GM12878 (cell line): Measurements from ENCODE around the gene EPB41L4A. TPM values are rescaled to one million over a fixed set of nuclear protein-coding genes. Genes with fewer than 3 reads are reported as not detected.

Source experiments
- ASH2L ChIP-seq: fragments of 300-600, 200-600 bp; sonication (generic); IDR thresholded peaks from 2 replicates; pipeline ENCODE4 v1.6.1; 2017; ENCODE audit warnings: low read depth, mild to moderate bottlenecking, borderline replicate concordance
- CBX3 ChIP-seq: fragments of 200-600 bp; sonication (generic); IDR thresholded peaks from 2 replicates; pipeline ENCODE4 v1.6.1; 2016; ENCODE audit warnings: low read depth, borderline replicate concordance
- CBX5 ChIP-seq: sonication (generic); IDR thresholded peaks from 2 replicates; pipeline ENCODE4 v1.6.1; 2016; ENCODE audit warnings: low read depth, moderate library complexity, mild to moderate bottlenecking, inconsistent platforms
- FOXM1 ChIP-seq: IDR thresholded peaks from 2 replicates; pipeline ENCODE4 v1.6.1; 2012; ENCODE audit warnings: low read depth, mild to moderate bottlenecking, inconsistent platforms, low read length, moderate library complexity
- KLF5 ChIP-seq: fragments of 450-650 bp; IDR thresholded peaks from 2 replicates; pipeline ENCODE4 v1.6.1; 2014; ENCODE audit warnings: mild to moderate bottlenecking; ENCODE audit not compliant: partially characterized antibody
- MYB ChIP-seq: fragments of 150-350 bp; IDR thresholded peaks from 2 replicates; pipeline ENCODE4 v1.6.1; 2014; ENCODE audit warnings: mild to moderate bottlenecking, low read depth, low read length, borderline replicate concordance
- NFXL1 ChIP-seq: fragments of 450-650 bp; IDR thresholded peaks from 2 replicates; pipeline ENCODE4 v1.6.1; 2017; ENCODE audit warnings: antibody characterized with exemption, mild to moderate bottlenecking, borderline replicate concordance
- PML ChIP-seq: IDR thresholded peaks from 2 replicates; pipeline ENCODE4 v1.6.1; 2012; ENCODE audit warnings: low read length, inconsistent platforms
- POU2F2 ChIP-seq: IDR thresholded peaks from 3 replicates; pipeline ENCODE4 v1.6.1; 2011; ENCODE audit warnings: low read depth, mild to moderate bottlenecking, low read length, borderline replicate concordance
- RB1 ChIP-seq: fragments of 450-650 bp; formaldehyde crosslinking; IDR thresholded peaks from 2 replicates; pipeline ENCODE4 v1.6.1; 2017; ENCODE audit warnings: mild to moderate bottlenecking, borderline replicate concordance
- SIX5 ChIP-seq: IDR thresholded peaks from 2 replicates; pipeline ENCODE4 v1.6.1; 2011; ENCODE audit warnings: mild to moderate bottlenecking, low read depth, low read length, moderate library complexity; ENCODE audit not compliant: severe bottlenecking
- SP1 ChIP-seq: IDR thresholded peaks from one replicate; pipeline ENCODE4 v1.6.1; 2011; ENCODE audit warnings: low read depth, low read length
- SUPT20H ChIP-seq: IDR thresholded peaks from 2 replicates; pipeline ENCODE4 v1.6.1; 2011; ENCODE audit warnings: low read depth, mild to moderate bottlenecking, low read length, moderate library complexity, borderline replicate concordance; ENCODE audit not compliant: control insufficient read depth
- TARDBP ChIP-seq: IDR thresholded peaks from 2 replicates; pipeline ENCODE4 v1.6.1; 2016; ENCODE audit warnings: borderline replicate concordance
- ZSCAN29 ChIP-seq: fragments of 450-650 bp; IDR thresholded peaks from 2 replicates; pipeline ENCODE4 v1.6.1; 2017; ENCODE audit warnings: mild to moderate bottlenecking, moderate library complexity
- ZZZ3 ChIP-seq: IDR thresholded peaks from 2 replicates; pipeline ENCODE4 v1.6.1; 2011; ENCODE audit warnings: low read depth; ENCODE audit not compliant: control insufficient read depth, insufficient read length
- polyA plus RNA-seq, 11 experiments: library from polyadenylated mRNA; depleted of rRNA in 4 of 11; unstranded in 6 of 11; stranded (reverse) in 5 of 11; fragments of >200 nt; fragmentation: Nextera tagmentation in 4 of 11; fragmentation: Illumina TruSeq in 1 of 11; extraction: Ambion mirVana in 4 of 11; extraction: Trizol in 1 of 11; gene quantifications; 1 replicate in 1 of 11; 2 replicates in 10 of 11; pipeline versions ENCODE4 v1.2.1 to v1.2.3, GENCODE V29; 2011 to 2016; ENCODE audit warnings: inconsistent platforms in 2 of 11, missing spikeins in 2 of 11, low read depth in 1 of 11
- total RNA-seq, 4 experiments: library from RNA; depleted of rRNA in 3 of 4; stranded (reverse); fragments of >200 nt in 3 of 4; fragmentation: Illumina TruSeq in 1 of 4; extraction: Trizol in 1 of 4; gene quantifications; 2 replicates each; pipeline versions ENCODE4 v1.2.1 to v1.2.3, GENCODE V29; 2013 to 2021
- TF ChIP-seq, protein P1 (sequence below): fragments of 450-650 bp; formaldehyde crosslinking; IDR thresholded peaks from 2 replicates; pipeline ENCODE4 v1.5.0; 2022; ENCODE audit warnings: mild to moderate bottlenecking, missing genetic modification characterization
- TF ChIP-seq, protein P2 (sequence below): fragments of 450-650 bp; conservative IDR thresholded peaks from 2 replicates; pipeline ENCODE4 v1.6.1; 2017; ENCODE audit warnings: mild to moderate bottlenecking, moderate library complexity
- TF ChIP-seq, protein P3 (sequence below), 3 experiments: IDR thresholded peaks in 2 of 3; conservative IDR thresholded peaks in 1 of 3; 2 replicates each; pipeline ENCODE4 v1.5.1; 2011; ENCODE audit warnings: low read depth in 3 of 3, low read length in 3 of 3, mild to moderate bottlenecking in 3 of 3, control low read depth in 2 of 3, moderate library complexity in 2 of 3, inconsistent platforms in 1 of 3, mixed read lengths in 1 of 3; ENCODE audit not compliant: control insufficient read depth in 2 of 3, insufficient read depth in 1 of 3; ENCODE audit errors: extremely low read depth in 1 of 3
- TF ChIP-seq, protein P4 (sequence below): fragments of 150-350 bp; IDR thresholded peaks from 2 replicates; pipeline ENCODE4 v1.6.1; 2014; ENCODE audit warnings: mild to moderate bottlenecking, low read depth, low read length
- TF ChIP-seq, protein P5 (sequence below): IDR thresholded peaks from 2 replicates; pipeline ENCODE4 v1.6.1; 2012; ENCODE audit warnings: low read depth, low read length, improper control_type of control experiment

The EPB41L4A gene
- total and polyA plus RNA-seq, 10 of the 15 experiments (the other 5 are each of a cell fraction or from before 2014, with no cell fraction given): 0.10 to 0.67 (median 0.30) TPM

DNA sequence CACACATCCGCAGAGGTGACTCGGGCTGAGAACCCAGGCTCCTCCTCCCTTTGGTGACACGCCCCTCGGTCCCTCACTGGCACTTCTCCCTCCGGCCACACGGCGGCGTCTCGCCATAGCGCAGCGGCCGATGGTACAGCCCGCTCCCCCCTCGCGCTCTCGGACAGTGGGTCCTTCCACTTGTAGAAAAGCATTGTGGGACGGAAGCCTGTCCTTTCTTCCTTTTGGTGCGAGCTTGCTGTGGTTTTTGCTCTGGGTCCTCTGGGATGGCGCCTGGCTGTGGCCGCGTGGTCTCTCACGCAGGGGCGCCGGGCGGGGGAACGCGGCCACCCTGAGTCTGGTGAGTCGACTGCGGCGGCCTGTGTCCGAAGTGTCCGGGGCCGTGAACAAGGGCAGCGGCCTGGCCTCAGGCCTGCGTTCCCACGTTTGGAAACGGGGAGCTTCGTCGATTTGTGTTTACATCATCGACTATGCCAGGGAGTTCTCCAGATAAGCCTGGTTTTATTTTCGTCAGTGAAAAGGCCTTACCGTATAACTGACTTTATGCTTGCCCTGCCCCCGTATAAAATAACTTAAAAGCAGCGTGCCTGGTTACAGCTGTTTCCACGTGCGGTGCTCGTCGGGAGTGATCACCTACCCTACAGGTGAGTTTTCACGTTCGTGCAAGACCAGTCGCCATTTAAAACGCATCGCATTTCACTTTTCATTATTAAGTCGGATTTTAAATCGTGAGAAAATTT lies 258.3 kb downstream of the EPB41L4A start (continued):
- TF ChIP-seq, protein P1, sequence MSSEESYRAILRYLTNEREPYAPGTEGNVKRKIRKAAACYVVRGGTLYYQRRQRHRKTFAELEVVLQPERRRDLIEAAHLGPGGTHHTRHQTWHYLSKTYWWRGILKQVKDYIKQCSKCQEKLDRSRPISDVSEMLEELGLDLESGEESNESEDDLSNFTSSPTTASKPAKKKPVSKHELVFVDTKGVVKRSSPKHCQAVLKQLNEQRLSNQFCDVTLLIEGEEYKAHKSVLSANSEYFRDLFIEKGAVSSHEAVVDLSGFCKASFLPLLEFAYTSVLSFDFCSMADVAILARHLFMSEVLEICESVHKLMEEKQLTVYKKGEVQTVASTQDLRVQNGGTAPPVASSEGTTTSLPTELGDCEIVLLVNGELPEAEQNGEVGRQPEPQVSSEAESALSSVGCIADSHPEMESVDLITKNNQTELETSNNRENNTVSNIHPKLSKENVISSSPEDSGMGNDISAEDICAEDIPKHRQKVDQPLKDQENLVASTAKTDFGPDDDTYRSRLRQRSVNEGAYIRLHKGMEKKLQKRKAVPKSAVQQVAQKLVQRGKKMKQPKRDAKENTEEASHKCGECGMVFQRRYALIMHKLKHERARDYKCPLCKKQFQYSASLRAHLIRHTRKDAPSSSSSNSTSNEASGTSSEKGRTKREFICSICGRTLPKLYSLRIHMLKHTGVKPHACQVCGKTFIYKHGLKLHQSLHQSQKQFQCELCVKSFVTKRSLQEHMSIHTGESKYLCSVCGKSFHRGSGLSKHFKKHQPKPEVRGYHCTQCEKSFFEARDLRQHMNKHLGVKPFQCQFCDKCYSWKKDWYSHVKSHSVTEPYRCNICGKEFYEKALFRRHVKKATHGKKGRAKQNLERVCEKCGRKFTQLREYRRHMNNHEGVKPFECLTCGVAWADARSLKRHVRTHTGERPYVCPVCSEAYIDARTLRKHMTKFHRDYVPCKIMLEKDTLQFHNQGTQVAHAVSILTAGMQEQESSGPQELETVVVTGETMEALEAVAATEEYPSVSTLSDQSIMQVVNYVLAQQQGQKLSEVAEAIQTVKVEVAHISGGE (CRISPR knock-in tag): no peak
- TF ChIP-seq FOXM1: peak; percentile 39; the same call in 1 of the 2 replicates
- peak; percentile 97 for TF ChIP-seq PML
- TF ChIP-seq, protein P2, sequence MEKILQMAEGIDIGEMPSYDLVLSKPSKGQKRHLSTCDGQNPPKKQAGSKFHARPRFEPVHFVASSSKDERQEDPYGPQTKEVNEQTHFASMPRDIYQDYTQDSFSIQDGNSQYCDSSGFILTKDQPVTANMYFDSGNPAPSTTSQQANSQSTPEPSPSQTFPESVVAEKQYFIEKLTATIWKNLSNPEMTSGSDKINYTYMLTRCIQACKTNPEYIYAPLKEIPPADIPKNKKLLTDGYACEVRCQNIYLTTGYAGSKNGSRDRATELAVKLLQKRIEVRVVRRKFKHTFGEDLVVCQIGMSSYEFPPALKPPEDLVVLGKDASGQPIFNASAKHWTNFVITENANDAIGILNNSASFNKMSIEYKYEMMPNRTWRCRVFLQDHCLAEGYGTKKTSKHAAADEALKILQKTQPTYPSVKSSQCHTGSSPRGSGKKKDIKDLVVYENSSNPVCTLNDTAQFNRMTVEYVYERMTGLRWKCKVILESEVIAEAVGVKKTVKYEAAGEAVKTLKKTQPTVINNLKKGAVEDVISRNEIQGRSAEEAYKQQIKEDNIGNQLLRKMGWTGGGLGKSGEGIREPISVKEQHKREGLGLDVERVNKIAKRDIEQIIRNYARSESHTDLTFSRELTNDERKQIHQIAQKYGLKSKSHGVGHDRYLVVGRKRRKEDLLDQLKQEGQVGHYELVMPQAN: peak; percentile 93
- no peak for TF ChIP-seq CBX3
- TF ChIP-seq MYB: no peak
- TF ChIP-seq NFXL1: no peak
- peak; percentile 93 for TF ChIP-seq SP1
- TF ChIP-seq POU2F2: peak; percentile 90; the same call in 2 of the 3 replicates
- TF ChIP-seq TARDBP: no peak
- TF ChIP-seq SUPT20H: no peak
- TF ChIP-seq, protein P3, sequence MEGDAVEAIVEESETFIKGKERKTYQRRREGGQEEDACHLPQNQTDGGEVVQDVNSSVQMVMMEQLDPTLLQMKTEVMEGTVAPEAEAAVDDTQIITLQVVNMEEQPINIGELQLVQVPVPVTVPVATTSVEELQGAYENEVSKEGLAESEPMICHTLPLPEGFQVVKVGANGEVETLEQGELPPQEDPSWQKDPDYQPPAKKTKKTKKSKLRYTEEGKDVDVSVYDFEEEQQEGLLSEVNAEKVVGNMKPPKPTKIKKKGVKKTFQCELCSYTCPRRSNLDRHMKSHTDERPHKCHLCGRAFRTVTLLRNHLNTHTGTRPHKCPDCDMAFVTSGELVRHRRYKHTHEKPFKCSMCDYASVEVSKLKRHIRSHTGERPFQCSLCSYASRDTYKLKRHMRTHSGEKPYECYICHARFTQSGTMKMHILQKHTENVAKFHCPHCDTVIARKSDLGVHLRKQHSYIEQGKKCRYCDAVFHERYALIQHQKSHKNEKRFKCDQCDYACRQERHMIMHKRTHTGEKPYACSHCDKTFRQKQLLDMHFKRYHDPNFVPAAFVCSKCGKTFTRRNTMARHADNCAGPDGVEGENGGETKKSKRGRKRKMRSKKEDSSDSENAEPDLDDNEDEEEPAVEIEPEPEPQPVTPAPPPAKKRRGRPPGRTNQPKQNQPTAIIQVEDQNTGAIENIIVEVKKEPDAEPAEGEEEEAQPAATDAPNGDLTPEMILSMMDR (IDR thresholded peaks at IDR 0.05 in 2 of 3, conservative IDR thresholded peaks at IDR 0.05 in 1 of 3; ENCODE audit: control insufficient read depth in 2 of 3, extremely low read depth in 1 of 3, insufficient read depth in 1 of 3, low read depth in 3 of 3, low read length in 3 of 3): peak; percentile 99 to 100 (median 100); a peak in 5 of 6 replicates
- TF ChIP-seq, protein P4, sequence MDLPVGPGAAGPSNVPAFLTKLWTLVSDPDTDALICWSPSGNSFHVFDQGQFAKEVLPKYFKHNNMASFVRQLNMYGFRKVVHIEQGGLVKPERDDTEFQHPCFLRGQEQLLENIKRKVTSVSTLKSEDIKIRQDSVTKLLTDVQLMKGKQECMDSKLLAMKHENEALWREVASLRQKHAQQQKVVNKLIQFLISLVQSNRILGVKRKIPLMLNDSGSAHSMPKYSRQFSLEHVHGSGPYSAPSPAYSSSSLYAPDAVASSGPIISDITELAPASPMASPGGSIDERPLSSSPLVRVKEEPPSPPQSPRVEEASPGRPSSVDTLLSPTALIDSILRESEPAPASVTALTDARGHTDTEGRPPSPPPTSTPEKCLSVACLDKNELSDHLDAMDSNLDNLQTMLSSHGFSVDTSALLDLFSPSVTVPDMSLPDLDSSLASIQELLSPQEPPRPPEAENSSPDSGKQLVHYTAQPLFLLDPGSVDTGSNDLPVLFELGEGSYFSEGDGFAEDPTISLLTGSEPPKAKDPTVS: no peak; the same call in 1 of the 2 replicates
- peak; percentile 98 for TF ChIP-seq CBX5
- peak; percentile 94 for TF ChIP-seq RB1
- peak; percentile 76 for TF ChIP-seq SIX5
- peak; percentile 90 for TF ChIP-seq ASH2L
- no peak for TF ChIP-seq ZZZ3
- TF ChIP-seq, protein P5, sequence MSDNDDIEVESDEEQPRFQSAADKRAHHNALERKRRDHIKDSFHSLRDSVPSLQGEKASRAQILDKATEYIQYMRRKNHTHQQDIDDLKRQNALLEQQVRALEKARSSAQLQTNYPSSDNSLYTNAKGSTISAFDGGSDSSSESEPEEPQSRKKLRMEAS: peak; percentile 71; the same call in 1 of the 2 replicates
- peak; percentile 99 for TF ChIP-seq KLF5
- no peak for TF ChIP-seq ZSCAN29
